Spleen (tissue), 7 donors: ENCODE results near the gene R3HDM1.

Source experiments
- CTCF ChIP-seq, 11 experiments: fragments of 200-600 bp in 7 of 11; fragments of 450-650 bp in 4 of 11; sonication (generic) in 4 of 11; IDR thresholded peaks in 8 of 11; conservative IDR thresholded peaks in 3 of 11; 1 replicate in 7 of 11; 2 replicates in 4 of 11; pipeline versions ENCODE4 v1.4.0 to v1.8.0; 2016 to 2021; ENCODE audit warnings: antibody characterized with exemption in 11 of 11, inconsistent platforms in 4 of 11, mild to moderate bottlenecking in 1 of 11
- POLR2A ChIP-seq, 3 donors: fragments of 450-650 bp; IDR thresholded peaks; one replicate each; pipeline ENCODE4 v1.5.1; 2017; ENCODE audit warnings: antibody characterized with exemption in 3 of 3, mild to moderate bottlenecking in 1 of 3
- donor health status: DM: no; HTN: no; CAD: no; lungs with moderate emphysema.
- donor health status: DM: no; HTN: no; CAD: no.
- donor health status: DM: no; HTN: no; CAD: no.

GRCh38 chr2:135756692-135757091, 225.4 kb downstream of the R3HDM1 start:
- TF ChIP-seq CTCF (IDR thresholded peaks at IDR 0.05 in 8 of 11, conservative IDR thresholded peaks at IDR 0.05 in 3 of 11) (no peak), POLR2A (IDR thresholded peaks at IDR 0.05) (no peak)
